Heart left ventricle (tissue), 13 donors: ENCODE results near the gene MCCD1.

Experiments
- CTCF ChIP-seq, 12 donors: fragments of 200-600 bp; sonication (generic) in 4 of 12; IDR thresholded peaks; one replicate each; pipeline versions ENCODE4 v1.5.0 to v1.8.0; 2018 to 2022; ENCODE audit warnings: antibody characterized with exemption in 12 of 12, mild to moderate bottlenecking in 5 of 12
- POLR2A ChIP-seq, 2 donors: fragments of 450-650 bp; IDR thresholded peaks; one replicate each; pipeline ENCODE4 v1.6.1; 2017; ENCODE audit warnings: antibody characterized with exemption in 2 of 2, mild to moderate bottlenecking in 2 of 2, moderate library complexity in 2 of 2
- donor health status: ischemic (EF 13 %, LVEDD 7.1; RV severe dilation, severe dysfunction).
- donor health status: DM: no; HTN: yes; CAD: no.
- donor health status: DM: no; HTN: no; CAD: no.
- donor health status: ischemic (EF 25% LVEDD 6.9; RV normal size, moderate dysfunction).
- donor health status: ischemic (EF 25% LVEDD 5.7; RV mildly dilated, moderate dysfunction).
- donor health status: ischemic (EF 35%, LVEDD 5.7; RV mildly dilated, moderate dysfunction).
- donor health status: nonischemic (EF 11% LVEDD 7.7; RV severe dilation, severe dysfunction).
- donor health status: DM: yes; HTN: yes; CAD: no.
- donor health status: PGD.
- donor health status: ischemic (EF 29% LVEDD 5.4; RV normal size, mild dysfunction).
- donor health status: nonischemic (EF 23%, LVEDD 6.1; RV moderate dilation, normal function).

- TF ChIP-seq CTCF (IDR thresholded peaks at IDR 0.05), result no peak
- TF ChIP-seq POLR2A (IDR thresholded peaks at IDR 0.05), result no peak
Measured at GRCh38 chr6:31490115-31490873, 38.5 kb upstream of the MCCD1 start.
